GM12801 (cell line): ENCODE data around the gene CNIH3.

Experiments used
- TF ChIP-seq, protein P1 (sequence below): IDR thresholded peaks from one replicate; pipeline ENCODE4 v1.5.1; 2011; ENCODE audit warnings: control low read depth; ENCODE audit not compliant: insufficient read length; ENCODE audit errors: extremely low read depth

The CNIH3 gene

DNA sequence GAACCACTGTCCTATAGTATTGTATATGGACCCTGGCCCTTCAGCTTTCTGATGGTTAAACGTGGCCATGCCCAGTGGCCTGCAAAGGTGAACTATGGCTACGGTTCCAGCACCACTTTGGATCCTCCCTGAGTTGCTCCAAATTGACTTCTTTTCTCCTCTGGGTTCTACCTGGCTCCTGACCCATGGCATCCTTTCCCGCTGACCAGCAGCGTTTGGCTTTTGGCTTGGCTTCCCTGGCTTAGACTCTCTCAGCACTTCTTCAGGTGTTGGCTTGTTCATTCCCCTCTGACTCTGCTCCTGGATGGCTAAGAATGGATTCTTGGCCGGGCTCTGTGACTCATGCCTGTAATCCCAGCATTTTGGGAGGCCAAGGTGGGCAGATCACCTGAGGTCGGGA, 152.9 kb downstream of the CNIH3 start:
- TF ChIP-seq, protein P1, sequence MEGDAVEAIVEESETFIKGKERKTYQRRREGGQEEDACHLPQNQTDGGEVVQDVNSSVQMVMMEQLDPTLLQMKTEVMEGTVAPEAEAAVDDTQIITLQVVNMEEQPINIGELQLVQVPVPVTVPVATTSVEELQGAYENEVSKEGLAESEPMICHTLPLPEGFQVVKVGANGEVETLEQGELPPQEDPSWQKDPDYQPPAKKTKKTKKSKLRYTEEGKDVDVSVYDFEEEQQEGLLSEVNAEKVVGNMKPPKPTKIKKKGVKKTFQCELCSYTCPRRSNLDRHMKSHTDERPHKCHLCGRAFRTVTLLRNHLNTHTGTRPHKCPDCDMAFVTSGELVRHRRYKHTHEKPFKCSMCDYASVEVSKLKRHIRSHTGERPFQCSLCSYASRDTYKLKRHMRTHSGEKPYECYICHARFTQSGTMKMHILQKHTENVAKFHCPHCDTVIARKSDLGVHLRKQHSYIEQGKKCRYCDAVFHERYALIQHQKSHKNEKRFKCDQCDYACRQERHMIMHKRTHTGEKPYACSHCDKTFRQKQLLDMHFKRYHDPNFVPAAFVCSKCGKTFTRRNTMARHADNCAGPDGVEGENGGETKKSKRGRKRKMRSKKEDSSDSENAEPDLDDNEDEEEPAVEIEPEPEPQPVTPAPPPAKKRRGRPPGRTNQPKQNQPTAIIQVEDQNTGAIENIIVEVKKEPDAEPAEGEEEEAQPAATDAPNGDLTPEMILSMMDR = no peak

DNA sequence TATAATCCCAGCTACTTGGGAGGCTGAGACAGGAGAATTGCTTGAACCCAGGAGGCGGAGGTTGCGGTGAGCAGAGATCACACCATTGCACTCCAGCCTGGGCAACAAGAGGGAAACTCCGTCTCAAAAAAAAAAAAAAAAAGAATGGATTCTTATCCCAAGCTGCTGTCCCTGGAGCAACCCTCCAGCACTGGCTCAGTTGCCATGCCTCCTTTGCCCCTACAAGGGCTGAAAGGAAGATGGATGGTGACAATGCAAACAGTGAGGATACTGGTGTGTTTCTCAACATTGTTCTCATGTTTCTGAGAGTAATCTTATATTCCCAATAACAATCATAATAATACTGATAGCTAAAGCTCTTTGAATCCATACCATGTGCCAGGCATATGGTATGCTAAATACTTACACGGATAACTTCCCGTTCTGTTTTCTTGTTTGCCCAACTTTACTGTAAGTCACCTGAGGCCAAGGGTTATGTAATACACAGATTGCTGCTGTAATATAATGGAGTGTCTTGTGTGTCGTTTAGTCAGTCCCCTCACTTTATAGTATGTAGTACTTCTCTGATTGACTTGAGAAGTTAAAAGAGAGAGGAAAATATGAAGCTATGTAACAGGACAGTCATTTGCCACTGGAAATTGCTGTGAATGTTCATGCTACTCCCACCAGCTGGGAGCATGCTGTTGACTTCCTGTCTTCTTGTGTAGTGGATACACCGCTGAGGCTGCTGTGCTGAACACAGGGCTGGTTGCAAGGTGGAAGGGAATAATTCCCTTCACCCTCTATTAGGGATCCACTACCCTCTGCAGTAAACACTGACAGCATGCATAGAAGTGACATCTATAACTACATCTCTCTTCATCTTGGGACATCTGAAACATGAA, 153.6 kb downstream of the CNIH3 start:
- TF ChIP-seq, protein P1 = no peak

DNA sequence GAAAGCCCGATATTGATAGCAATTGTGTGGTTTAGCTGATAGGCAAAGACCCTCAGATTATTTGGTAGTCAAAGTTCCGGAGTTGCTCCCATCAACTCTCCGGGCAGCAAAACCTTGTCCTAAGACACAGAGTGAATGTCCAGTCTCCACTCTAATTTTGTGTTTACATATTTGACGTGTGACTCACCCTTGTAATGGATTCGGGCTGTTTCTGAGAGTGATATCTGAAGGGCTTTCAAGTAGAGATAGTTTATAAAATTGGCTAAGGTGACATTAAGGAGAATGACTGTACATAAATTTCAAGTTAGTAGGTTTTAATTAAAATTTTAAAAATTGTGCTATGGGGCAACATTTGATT, 154.2 kb downstream of the CNIH3 start:
- TF ChIP-seq, protein P1 = no peak

DNA sequence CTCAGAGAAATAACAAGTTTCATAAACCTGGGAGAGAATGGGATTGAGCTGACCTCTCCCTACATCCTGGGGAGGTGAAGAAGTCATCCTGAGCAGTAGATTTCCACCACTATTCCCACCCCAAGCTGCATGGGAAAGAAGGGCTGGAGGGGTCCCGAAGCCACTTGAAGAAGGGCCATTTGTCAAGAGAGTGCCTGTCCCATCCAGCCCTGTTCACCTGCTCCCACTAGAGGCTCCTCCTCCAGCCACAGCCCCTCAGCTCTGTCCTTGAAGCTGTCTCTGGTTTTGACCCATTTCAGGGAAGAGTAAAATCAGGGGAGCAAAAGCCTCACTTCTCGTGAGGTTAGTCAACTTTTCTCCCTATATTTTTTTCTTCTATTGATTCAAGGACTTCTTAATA, 157.5 kb downstream of the CNIH3 start:
- TF ChIP-seq, protein P1 = no peak

DNA sequence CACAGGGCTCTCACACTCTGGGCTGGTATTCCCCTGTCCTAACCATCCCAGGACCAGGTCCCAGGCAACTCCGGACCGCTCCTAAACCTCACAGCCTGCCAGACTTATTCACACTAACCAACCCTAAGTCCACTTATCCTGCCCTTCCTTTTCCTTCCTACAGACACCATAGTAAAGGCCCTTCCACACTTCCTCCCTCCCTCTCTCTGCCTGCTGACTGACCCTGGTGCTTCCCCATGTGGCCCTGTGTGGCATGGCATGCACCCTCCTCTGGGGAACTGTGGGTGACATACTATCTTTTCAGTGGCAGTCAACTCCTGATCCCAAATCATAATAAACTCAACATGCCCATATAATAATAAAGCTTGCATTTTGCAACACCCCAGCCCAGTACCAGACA, 158.3 kb downstream of the CNIH3 start:
- TF ChIP-seq, protein P1 = no peak

DNA sequence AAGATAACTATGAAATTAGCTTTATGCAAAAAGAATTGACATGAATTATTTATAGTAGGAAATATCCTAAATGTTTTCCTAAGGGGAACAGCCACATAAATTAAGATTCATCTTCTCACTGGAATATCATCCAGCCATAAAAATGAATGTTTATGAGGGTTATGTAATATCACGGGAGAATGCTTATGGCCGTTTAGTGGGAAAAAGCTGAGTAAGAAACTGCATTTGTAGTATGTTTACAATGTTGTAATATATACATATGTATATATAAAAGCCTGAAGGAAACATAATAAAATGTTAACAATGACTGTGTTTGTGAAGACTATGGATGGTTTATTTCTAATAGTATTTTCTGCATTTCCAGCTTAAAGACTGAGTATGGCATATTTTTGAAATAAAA, 161.1 kb downstream of the CNIH3 start:
- TF ChIP-seq, protein P1 = no peak

DNA sequence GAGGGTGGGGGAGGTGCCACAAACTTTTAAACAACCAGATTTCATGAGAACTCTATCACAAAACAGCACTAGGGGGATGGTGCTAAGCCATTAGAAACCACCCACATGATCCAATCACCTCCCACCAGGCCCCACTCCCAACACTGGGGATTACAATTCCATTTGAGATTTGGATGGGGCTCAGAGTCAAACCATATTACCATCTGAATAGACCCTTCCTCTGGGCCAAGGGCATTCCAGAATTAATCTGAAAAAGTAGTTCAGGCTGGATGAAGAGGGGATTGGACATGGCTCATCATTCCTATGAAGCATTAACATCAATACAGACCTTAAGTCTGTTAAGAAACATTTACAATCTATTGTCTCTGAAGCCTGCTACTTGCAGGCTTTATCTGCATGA, 163.4 kb downstream of the CNIH3 start:
- TF ChIP-seq, protein P1 = no peak
